ENCODE results near the gene HIRIP3.

DNA sequence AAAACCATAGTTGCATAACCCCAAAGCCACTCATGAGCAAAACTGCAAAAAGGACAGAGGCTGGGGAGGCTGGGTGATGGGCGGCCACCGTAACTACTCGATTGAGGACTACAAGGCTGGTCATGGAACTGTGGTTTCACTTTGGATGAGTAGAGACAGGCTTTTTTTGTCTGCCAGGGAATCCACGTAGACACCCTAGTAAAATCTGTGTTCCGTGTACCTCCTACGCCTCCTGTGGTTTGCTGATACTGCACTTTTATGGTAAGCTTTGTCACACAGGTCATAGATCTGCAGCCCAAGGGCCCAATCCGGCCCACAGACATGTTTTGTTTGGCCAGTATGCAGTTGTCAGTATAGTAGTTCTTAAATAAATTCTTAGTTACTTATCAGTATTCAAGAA lies 37.9 kb upstream of the HIRIP3 start:
- TF ChIP-seq, protein P1, sequence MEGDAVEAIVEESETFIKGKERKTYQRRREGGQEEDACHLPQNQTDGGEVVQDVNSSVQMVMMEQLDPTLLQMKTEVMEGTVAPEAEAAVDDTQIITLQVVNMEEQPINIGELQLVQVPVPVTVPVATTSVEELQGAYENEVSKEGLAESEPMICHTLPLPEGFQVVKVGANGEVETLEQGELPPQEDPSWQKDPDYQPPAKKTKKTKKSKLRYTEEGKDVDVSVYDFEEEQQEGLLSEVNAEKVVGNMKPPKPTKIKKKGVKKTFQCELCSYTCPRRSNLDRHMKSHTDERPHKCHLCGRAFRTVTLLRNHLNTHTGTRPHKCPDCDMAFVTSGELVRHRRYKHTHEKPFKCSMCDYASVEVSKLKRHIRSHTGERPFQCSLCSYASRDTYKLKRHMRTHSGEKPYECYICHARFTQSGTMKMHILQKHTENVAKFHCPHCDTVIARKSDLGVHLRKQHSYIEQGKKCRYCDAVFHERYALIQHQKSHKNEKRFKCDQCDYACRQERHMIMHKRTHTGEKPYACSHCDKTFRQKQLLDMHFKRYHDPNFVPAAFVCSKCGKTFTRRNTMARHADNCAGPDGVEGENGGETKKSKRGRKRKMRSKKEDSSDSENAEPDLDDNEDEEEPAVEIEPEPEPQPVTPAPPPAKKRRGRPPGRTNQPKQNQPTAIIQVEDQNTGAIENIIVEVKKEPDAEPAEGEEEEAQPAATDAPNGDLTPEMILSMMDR (IDR thresholded peaks at IDR 0.05), result no peak
- TF ChIP-seq EZH2phosphoT487 (IDR thresholded peaks at IDR 0.05) (no peak), EZH2 (IDR thresholded peaks at IDR 0.05) (no peak)
